ENCODE data around the gene CELF2. TPM values are rescaled to one million over a fixed set of nuclear protein-coding genes. Genes with fewer than 3 reads are reported as not detected.

Gene CELF2
- total RNA-seq, 1 donor from 2014 or later, result 134 TPM

DNA sequence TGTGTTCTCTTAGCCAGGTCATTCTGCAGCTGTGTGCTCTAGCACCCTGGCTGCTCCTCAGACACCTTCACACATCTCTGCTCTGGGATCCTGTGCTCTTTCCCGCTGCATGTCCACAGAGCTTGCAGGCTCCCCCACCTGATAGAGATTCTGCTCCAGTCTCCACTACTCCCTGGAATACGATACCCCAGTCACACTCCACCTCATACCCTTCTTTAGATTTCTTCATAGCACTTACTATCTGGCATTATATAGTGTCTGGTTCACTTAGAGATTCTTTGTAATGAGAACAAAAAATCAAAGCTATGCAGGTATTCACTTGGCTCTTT is 88.0 kb downstream of the CELF2 start:
- H3K27ac Mint-ChIP-seq, result no peak overlapping the region
- H3K4me1 Mint-ChIP-seq (ENCODE audit: low read depth), result peaks cover 13% of the 10 kb centered on the region
- peaks cover 18% of the 10 kb centered on the region for H3K27me3 Mint-ChIP-seq (ENCODE audit: low read depth)
- intact Hi-C loops (cut with micrococcal nuclease), result no loop called here
- no peak overlapping the region for H3K4me3 Mint-ChIP-seq (ENCODE audit: low read depth)
- H3K9me3 Mint-ChIP-seq, result peaks cover 4% of the 10 kb centered on the region
- H3K36me3 Mint-ChIP-seq (ENCODE audit: low read depth), result no peaks in the 10 kb centered on the region
- DNase-seq (ENCODE audit: low spot score), result no peak

DNA sequence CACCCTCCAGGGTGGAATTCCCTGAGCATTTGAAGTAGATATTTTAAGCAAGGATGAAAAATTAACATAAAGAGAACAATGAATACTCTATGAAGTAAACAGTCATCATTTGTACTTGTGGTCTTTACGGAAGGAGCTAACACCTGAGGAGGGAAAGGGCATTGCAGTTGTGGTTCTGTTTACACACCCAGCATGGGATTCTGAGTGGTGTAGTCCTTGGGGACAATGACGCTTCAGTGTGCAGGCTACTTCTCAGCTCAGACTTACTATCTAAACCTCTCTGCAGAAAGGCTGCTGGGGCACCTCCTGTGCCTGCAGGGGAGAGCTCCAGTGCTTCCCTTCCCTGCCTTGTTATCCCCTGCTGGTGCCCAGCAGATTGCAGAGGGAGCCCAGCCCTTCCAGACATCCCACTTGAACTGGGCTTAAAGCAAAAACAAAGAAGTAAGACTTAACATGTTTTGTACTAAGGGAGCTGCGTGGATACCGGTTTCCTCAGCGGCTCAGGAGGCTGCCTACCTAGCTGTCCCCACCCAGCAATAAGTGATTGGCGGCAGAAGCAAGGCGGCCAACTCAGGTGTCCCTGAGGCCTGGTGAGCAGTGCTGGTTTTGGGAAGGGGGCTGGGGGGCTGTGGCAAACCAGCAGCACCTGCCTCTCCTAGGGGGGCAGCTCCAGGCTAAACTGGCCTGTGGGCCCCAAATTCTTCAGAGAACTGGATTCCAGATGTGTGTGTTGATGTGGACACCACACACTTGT is 89.1 kb downstream of the CELF2 start:
- Mint-ChIP-seq H3K9me3 (peaks cover 4% of the 10 kb centered on the region), H3K4me1 (ENCODE audit: low read depth) (peaks cover 13% of the 10 kb centered on the region), H3K36me3 (ENCODE audit: low read depth) (no peaks in the 10 kb centered on the region), H3K4me3 (ENCODE audit: low read depth) (no peak overlapping the region), H3K27me3 (ENCODE audit: low read depth) (peaks cover 12% of the 10 kb centered on the region), H3K27ac (no peak overlapping the region)
- intact Hi-C loops (cut with micrococcal nuclease), result no loop called here
- no peak for DNase-seq (ENCODE audit: low spot score)

DNA sequence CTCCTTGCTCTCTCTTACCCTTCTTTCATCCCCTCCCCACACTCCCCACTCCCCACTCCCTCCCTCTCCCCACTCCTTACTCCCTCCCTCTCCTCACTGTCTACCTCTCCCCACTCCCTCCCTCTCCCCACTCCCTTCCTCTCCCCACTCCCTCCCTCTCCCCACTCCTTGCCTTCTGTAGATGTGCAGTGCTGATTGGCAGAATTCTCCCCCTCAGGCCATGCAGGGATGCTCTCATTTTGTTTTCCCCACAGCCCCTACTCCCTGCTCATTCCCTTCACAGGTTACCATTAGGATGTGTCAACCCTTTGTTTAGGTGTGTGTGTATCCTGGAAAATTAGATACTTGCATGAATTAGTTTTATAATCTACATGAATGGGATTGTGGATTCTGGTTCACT is 90.3 kb downstream of the CELF2 start:
- Mint-ChIP-seq H3K4me1 (ENCODE audit: low read depth) (peaks cover 14% of the 10 kb centered on the region), H3K36me3 (ENCODE audit: low read depth) (no peaks in the 10 kb centered on the region), H3K9me3 (peaks cover 4% of the 10 kb centered on the region), H3K4me3 (ENCODE audit: low read depth) (no peak overlapping the region), H3K27me3 (ENCODE audit: low read depth) (peaks cover 7% of the 10 kb centered on the region), H3K27ac (no peak overlapping the region)
- DNase-seq (ENCODE audit: low spot score), result no peak
- intact Hi-C loops (cut with micrococcal nuclease), result no loop called here

DNA sequence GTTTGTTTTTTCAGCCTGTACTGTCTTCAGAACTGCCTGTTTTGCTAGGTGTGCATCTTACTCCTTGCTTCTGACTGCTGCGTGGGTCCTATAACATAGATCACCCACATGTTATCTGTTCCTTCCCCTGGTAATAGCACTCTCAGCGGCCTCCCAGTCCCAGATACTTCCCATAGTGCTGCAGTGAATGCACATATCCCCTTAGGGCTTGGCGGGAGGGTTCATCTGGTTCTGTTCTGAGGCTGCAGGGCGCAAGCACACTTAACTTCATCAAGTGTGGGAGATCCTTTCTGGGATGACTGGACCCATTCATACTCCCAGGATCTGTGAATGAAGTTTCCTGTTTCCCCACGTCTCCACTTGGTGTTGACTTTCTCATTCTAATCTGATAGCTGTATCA is 90.7 kb downstream of the CELF2 start:
- H3K27me3 Mint-ChIP-seq (ENCODE audit: low read depth), result peaks cover 6% of the 10 kb centered on the region
- H3K36me3 Mint-ChIP-seq (ENCODE audit: low read depth), result no peaks in the 10 kb centered on the region
- DNase-seq (ENCODE audit: low spot score), result no peak
- H3K4me1 Mint-ChIP-seq (ENCODE audit: low read depth), result peaks cover 18% of the 10 kb centered on the region
- H3K9me3 Mint-ChIP-seq, result peaks cover 4% of the 10 kb centered on the region
- no peak overlapping the region for H3K4me3 Mint-ChIP-seq (ENCODE audit: low read depth)
- intact Hi-C loops (cut with micrococcal nuclease), result no loop called here
- no peak overlapping the region for H3K27ac Mint-ChIP-seq

DNA sequence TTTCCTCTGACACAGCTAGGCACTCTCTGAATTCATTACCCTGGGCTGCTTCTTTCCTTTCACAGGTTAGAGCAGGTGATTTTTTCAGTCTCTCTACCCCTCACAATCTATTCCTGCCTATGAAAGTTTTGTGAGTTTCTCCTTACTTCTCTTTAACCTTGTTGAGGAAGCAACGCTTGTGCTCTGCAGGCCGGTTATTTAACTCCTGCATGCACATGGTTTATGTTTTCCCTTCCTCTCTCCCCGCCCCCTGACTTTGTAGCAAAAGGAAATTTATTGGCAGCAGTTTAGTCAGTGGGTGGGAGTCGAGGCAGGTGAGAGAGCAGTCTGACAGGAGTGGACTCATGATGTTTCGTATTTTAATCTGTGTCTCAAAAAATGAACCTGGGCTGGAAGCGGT is 91.9 kb downstream of the CELF2 start:
- DNase-seq (ENCODE audit: low spot score), result no peak
- H3K27ac Mint-ChIP-seq, result no peak overlapping the region
- peaks cover 6% of the 10 kb centered on the region for H3K27me3 Mint-ChIP-seq (ENCODE audit: low read depth)
- peaks cover 4% of the 10 kb centered on the region for H3K9me3 Mint-ChIP-seq
- peaks cover 25% of the 10 kb centered on the region for H3K4me1 Mint-ChIP-seq (ENCODE audit: low read depth)
- no peak overlapping the region for H3K4me3 Mint-ChIP-seq (ENCODE audit: low read depth)
- H3K36me3 Mint-ChIP-seq (ENCODE audit: low read depth), result no peaks in the 10 kb centered on the region
- intact Hi-C loops (cut with micrococcal nuclease), result no loop called here

DNA sequence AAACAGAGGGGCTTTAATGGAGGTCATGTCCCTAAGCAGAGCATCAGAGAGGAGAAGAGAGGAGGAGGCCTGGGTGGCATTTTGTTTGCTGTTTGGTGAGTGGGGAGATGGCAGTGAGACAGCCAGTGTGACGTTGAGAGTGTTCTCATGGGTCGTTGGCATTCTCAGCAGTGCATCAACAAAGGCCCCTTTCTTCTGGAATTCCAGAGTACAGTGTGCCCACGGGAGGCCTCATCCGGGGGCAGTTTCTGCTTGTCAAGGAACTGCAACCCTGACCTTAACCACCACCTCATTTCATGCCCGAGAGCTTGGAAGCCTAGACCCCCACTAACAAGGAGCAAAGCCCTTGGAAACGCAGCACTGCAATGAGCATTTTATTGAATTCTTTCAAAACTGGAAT is 92.9 kb downstream of the CELF2 start:
- Mint-ChIP-seq H3K4me1 (ENCODE audit: low read depth) (peaks cover 15% of the 10 kb centered on the region), H3K27me3 (ENCODE audit: low read depth) (peaks cover 6% of the 10 kb centered on the region), H3K4me3 (ENCODE audit: low read depth) (no peak overlapping the region), H3K9me3 (peaks cover 4% of the 10 kb centered on the region), H3K36me3 (ENCODE audit: low read depth) (no peaks in the 10 kb centered on the region), H3K27ac (no peak overlapping the region)
- intact Hi-C loops (cut with micrococcal nuclease), result loop anchor here (5.0 kb wide), 1 partner anchor 37 kb away; no protein-coding TSS in a partner anchor
- no peak for DNase-seq (ENCODE audit: low spot score)

DNA sequence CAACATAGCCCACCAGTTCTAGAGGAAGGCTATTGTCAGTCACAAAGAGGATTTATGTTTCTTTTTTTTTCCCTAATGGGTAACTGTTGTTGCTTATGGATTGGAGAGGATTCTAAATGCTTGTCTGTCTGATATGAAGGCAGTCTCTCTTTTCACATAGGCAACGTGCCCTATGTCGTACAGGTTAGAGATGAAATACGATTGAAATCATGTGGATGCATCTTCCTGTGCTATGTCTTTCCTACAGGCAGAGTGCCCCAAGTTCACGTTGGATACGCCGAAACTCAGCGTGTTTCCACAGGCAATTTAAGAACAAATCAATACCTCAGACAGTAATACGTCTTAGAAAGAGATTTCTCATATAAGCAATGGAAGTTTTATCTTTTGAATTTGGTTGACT is 93.8 kb downstream of the CELF2 start:
- no peak overlapping the region for H3K4me3 Mint-ChIP-seq (ENCODE audit: low read depth)
- no peak overlapping the region for H3K27ac Mint-ChIP-seq
- H3K36me3 Mint-ChIP-seq (ENCODE audit: low read depth), result no peaks in the 10 kb centered on the region
- intact Hi-C loops (cut with micrococcal nuclease), result loop anchor here (5.0 kb wide), 1 partner anchor 36 kb away; no protein-coding TSS in a partner anchor
- peaks cover 12% of the 10 kb centered on the region for H3K4me1 Mint-ChIP-seq (ENCODE audit: low read depth)
- no peak for DNase-seq (ENCODE audit: low spot score)
- peaks cover 6% of the 10 kb centered on the region for H3K27me3 Mint-ChIP-seq (ENCODE audit: low read depth)
- H3K9me3 Mint-ChIP-seq, result peaks cover 4% of the 10 kb centered on the region

DNA sequence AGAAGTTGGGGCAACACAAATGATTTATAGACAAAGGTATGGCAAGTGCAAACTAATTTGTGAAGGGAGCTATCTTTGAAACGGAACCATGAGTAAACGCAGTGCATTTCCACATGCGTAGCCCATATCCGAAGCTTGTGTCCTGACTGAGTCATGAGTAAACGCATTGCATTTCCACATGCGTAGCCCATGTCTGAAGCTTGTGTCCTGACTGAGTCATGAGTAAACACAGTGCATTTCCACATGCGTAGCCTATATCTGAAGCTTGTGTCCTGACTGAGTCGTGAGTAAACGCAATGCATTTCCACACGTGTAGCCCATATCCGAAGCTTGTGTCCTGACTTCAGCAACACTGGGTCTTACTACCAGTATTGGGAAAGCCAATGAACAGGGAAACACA is 95.0 kb downstream of the CELF2 start:
- no peaks in the 10 kb centered on the region for H3K36me3 Mint-ChIP-seq (ENCODE audit: low read depth)
- no peak for DNase-seq (ENCODE audit: low spot score)
- intact Hi-C loops (cut with micrococcal nuclease), result loop anchor here (1.0 to 5.0 kb wide), 3 partner anchors 35 to 160 kb away; no protein-coding TSS in a partner anchor
- no peak overlapping the region for H3K27ac Mint-ChIP-seq
- peaks cover 6% of the 10 kb centered on the region for H3K27me3 Mint-ChIP-seq (ENCODE audit: low read depth)
- peaks cover 4% of the 10 kb centered on the region for H3K9me3 Mint-ChIP-seq
- H3K4me1 Mint-ChIP-seq (ENCODE audit: low read depth), result peaks cover 12% of the 10 kb centered on the region
- no peak overlapping the region for H3K4me3 Mint-ChIP-seq (ENCODE audit: low read depth)

DNA sequence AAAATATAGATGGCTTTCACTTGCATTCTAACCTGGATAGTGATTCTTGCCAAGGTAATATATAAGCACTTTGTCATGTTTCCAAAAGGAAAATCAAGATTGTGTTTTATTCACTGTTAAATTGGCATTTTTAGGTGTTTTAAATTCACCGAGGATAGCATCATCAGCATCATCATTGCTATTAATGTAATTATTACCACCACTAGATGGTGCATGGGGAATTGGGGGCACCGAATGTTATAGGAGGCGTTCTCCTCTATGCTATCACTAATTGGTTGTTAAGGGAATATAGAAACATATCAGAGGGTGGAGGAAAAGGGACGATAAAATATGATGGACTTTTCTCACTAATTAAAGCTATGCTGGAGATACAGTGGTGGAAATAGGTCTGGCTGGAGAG is 95.5 kb downstream of the CELF2 start:
- intact Hi-C loops (cut with micrococcal nuclease), result loop anchor here (1.0 to 5.0 kb wide), 3 partner anchors 34 to 160 kb away; no protein-coding TSS in a partner anchor
- H3K36me3 Mint-ChIP-seq (ENCODE audit: low read depth), result no peaks in the 10 kb centered on the region
- peaks cover 6% of the 10 kb centered on the region for H3K27me3 Mint-ChIP-seq (ENCODE audit: low read depth)
- H3K4me3 Mint-ChIP-seq (ENCODE audit: low read depth), result no peak overlapping the region
- peaks cover 12% of the 10 kb centered on the region for H3K4me1 Mint-ChIP-seq (ENCODE audit: low read depth)
- H3K9me3 Mint-ChIP-seq, result peaks cover 4% of the 10 kb centered on the region
- no peak for DNase-seq (ENCODE audit: low spot score)
- no peak overlapping the region for H3K27ac Mint-ChIP-seq

DNA sequence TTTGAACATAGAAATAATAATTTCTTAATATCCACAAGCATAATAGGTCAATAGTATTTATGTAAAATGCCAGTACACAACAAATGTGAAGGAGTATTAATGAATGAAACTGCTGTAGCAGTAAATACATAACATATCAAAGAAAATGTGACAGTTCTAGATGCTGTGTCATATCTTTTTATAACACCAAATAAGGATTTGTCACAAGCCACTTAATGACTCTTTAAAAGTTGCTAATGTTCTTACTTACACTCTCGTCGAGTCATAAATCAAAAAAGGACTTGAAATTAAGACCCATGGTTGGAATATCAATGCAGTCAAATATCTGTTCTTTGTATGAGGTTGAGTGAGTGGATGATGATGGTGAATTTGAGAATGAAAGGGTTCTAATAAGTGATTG is 96.6 kb downstream of the CELF2 start:
- H3K9me3 Mint-ChIP-seq, result peaks cover 4% of the 10 kb centered on the region
- H3K4me1 Mint-ChIP-seq (ENCODE audit: low read depth), result peaks cover 12% of the 10 kb centered on the region
- DNase-seq (ENCODE audit: low spot score), result no peak
- no peaks in the 10 kb centered on the region for H3K36me3 Mint-ChIP-seq (ENCODE audit: low read depth)
- H3K27me3 Mint-ChIP-seq (ENCODE audit: low read depth), result no peaks in the 10 kb centered on the region
- intact Hi-C loops (cut with micrococcal nuclease), result loop anchor here (5.0 kb wide), 1 partner anchor 33 kb away; no protein-coding TSS in a partner anchor
- no peak overlapping the region for H3K27ac Mint-ChIP-seq
- no peak overlapping the region for H3K4me3 Mint-ChIP-seq (ENCODE audit: low read depth)

DNA sequence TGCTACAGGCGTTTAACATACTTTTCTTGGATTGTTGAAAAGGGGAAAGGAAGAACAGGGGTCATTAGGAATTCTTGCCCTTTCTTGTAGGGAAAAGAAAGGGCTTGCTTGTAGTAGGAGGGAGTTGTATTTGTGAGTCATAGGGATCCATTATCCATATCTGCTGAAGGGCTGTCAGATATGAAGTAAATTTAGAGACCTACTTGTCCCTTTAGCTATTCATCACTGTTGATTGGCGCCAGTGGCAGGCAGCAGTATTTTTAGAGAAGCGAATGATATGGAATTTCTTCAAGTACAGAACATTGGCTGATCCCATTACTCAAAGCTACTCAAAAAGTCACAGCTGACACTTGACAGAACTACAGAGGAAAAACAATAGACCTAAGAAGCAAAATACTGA is 97.7 kb downstream of the CELF2 start:
- peaks cover 12% of the 10 kb centered on the region for H3K4me1 Mint-ChIP-seq (ENCODE audit: low read depth)
- no peak for DNase-seq (ENCODE audit: low spot score)
- no peak overlapping the region for H3K27ac Mint-ChIP-seq
- intact Hi-C loops (cut with micrococcal nuclease), result no loop called here
- H3K9me3 Mint-ChIP-seq, result peaks cover 2% of the 10 kb centered on the region
- peaks cover 4% of the 10 kb centered on the region for H3K27me3 Mint-ChIP-seq (ENCODE audit: low read depth)
- H3K4me3 Mint-ChIP-seq (ENCODE audit: low read depth), result no peak overlapping the region
- H3K36me3 Mint-ChIP-seq (ENCODE audit: low read depth), result no peaks in the 10 kb centered on the region

DNA sequence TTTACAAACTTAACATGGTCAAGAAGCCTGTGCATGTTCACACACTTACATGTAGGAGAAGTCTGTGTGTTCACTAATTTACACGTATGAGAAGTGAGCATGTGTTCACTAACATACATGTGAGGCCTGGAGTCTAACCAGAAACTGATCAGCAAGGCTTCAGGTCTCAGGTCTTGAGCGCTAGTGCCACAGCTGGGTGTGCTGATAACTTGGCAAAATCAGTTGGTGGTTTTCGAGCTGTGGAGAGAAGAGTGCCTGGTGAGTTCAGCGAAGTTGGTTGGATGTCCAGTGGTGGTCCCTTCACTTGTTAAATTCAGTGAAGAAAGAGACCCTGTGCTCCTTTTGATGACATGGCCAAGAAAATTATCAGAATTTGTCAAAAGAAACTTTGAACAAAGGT is 98.7 kb downstream of the CELF2 start:
- Mint-ChIP-seq H3K9me3 (no peaks in the 10 kb centered on the region), H3K36me3 (ENCODE audit: low read depth) (no peaks in the 10 kb centered on the region), H3K4me3 (ENCODE audit: low read depth) (no peak overlapping the region), H3K4me1 (ENCODE audit: low read depth) (peaks cover 12% of the 10 kb centered on the region), H3K27ac (no peak overlapping the region), H3K27me3 (ENCODE audit: low read depth) (peaks cover 4% of the 10 kb centered on the region)
- no peak for DNase-seq (ENCODE audit: low spot score)
- intact Hi-C loops (cut with micrococcal nuclease), result no loop called here

DNA sequence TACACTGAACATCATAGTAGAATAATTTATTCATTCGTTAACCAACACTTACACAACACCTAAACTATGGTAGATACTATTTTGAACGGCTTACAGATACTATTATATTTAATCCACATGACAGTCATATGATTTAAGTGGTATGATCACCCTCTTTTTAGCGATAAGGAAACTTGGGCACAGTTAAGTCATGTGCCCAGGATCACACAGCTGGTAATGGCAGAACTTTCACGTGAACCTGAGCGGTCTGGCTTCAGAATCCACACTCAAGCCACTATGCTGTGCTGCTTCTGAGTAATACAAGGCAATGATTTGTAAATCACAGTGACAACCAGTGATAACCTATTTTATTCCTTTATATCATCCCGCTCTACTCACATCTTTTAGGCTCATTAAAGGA is 99.1 kb downstream of the CELF2 start:
- Mint-ChIP-seq H3K4me1 (ENCODE audit: low read depth) (peaks cover 12% of the 10 kb centered on the region), H3K27ac (no peak overlapping the region), H3K9me3 (no peaks in the 10 kb centered on the region), H3K36me3 (ENCODE audit: low read depth) (no peaks in the 10 kb centered on the region), H3K27me3 (ENCODE audit: low read depth) (peaks cover 4% of the 10 kb centered on the region), H3K4me3 (ENCODE audit: low read depth) (no peak overlapping the region)
- intact Hi-C loops (cut with micrococcal nuclease), result no loop called here
- no peak for DNase-seq (ENCODE audit: low spot score)
